GM23338 (cell line): ENCODE data around the gene HSPA1B. TPM values are rescaled to one million over a fixed set of nuclear protein-coding genes. Genes with fewer than 3 reads are reported as not detected.

Experiments used
- ATAC-seq: fragments of 200-7000 bp; cut with Tn5 transposase; 3 replicates; pipeline ENCODE4 v1.9.1; 2020
- DNase-seq: peaks from one replicate; pipeline ENCODE4 v3.0.0-alpha.2; 2015; ENCODE audit warnings: low spot score
- H2AFZ ChIP-seq: fragments of 200-600 bp; sonication (generic); 2 replicates; pipeline ENCODE4 v1.8.0; 2016; ENCODE audit warnings: antibody characterized with exemption, mild to moderate bottlenecking, moderate library complexity
- H3F3A ChIP-seq: fragments of 200-600 bp; sonication (generic); replicated peaks from 2 replicates; pipeline ENCODE4 v1.8.0; 2017; ENCODE audit warnings: antibody characterized with exemption, mixed run types, low read depth
- H3K27ac ChIP-seq: fragments of 200-600 bp; sonication (generic); 2 replicates; pipeline ENCODE4 v1.6.1; 2016; ENCODE audit warnings: low read depth
- H3K27me3 ChIP-seq: fragments of 200-600 bp; sonication (generic); 2 replicates; pipeline ENCODE4 v1.8.0; 2016; ENCODE audit warnings: mild to moderate bottlenecking, mixed run types, moderate library complexity; ENCODE audit not compliant: insufficient read depth
- H3K36me3 ChIP-seq: fragments of 200-600 bp; sonication (generic); 2 replicates; pipeline ENCODE4 v1.8.0; 2016; ENCODE audit warnings: mild to moderate bottlenecking; ENCODE audit not compliant: insufficient read depth
- H3K4me1 ChIP-seq: fragments of 200-600 bp; sonication (generic); 2 replicates; pipeline ENCODE4 v1.8.0; 2016; ENCODE audit warnings: mild to moderate bottlenecking, moderate library complexity; ENCODE audit not compliant: insufficient read depth
- H3K4me2 ChIP-seq: fragments of 200-600 bp; sonication (generic); 2 replicates; pipeline ENCODE4 v1.7.1; 2017; ENCODE audit warnings: mixed run types
- H3K4me3 ChIP-seq: fragments of 200-600 bp; sonication (generic); 2 replicates; pipeline ENCODE4 v1.6.1; 2016; ENCODE audit warnings: mixed run types
- H3K79me2 ChIP-seq: fragments of 200-600 bp; sonication (generic); replicated peaks from 2 replicates; pipeline ENCODE4 v1.8.0; 2017; ENCODE audit warnings: mild to moderate bottlenecking; ENCODE audit not compliant: insufficient read depth
- H3K9me2 ChIP-seq: fragments of 200-600 bp; sonication (generic); 2 replicates; pipeline ENCODE4 v1.8.0; 2017; ENCODE audit not compliant: insufficient read depth
- H4K20me1 ChIP-seq: fragments of 200-600 bp; sonication (generic); replicated peaks from 2 replicates; pipeline ENCODE4 v1.8.0; 2017; ENCODE audit warnings: mild to moderate bottlenecking; ENCODE audit not compliant: insufficient read depth
- H3K27ac Mint-ChIP-seq: 2 replicates; pipeline ENCODE4 v1.8.0; 2020; ENCODE audit warnings: inconsistent platforms, mild to moderate bottlenecking, moderate library complexity, mixed read lengths
- H3K27me3 Mint-ChIP-seq: 3 replicates; pipeline ENCODE4 v1.8.0; 2022; ENCODE audit warnings: low read depth, mild to moderate bottlenecking, moderate library complexity, mixed read lengths, inconsistent platforms; ENCODE audit not compliant: insufficient read depth, poor library complexity
- H3K36me3 Mint-ChIP-seq: 3 replicates; pipeline ENCODE4 v1.8.0; 2021; ENCODE audit warnings: low read depth, mild to moderate bottlenecking, inconsistent platforms, moderate library complexity, mixed read lengths
- H3K4me1 Mint-ChIP-seq: 3 replicates; pipeline ENCODE4 v1.8.0; 2020; ENCODE audit warnings: mild to moderate bottlenecking, inconsistent platforms, mixed read lengths
- H3K4me3 Mint-ChIP-seq: 3 replicates; pipeline ENCODE4 v1.8.0; 2021; ENCODE audit warnings: moderate library complexity, mild to moderate bottlenecking, inconsistent platforms, mixed read lengths
- H3K9me3 Mint-ChIP-seq: 3 replicates; pipeline ENCODE4 v1.8.0; 2020; ENCODE audit warnings: moderate library complexity, mild to moderate bottlenecking, inconsistent platforms, mixed read lengths
- CTCF ChIP-seq, 2 experiments: fragments of 200-600 bp in 1 of 2; sonication (generic) in 1 of 2; conservative IDR thresholded peaks; 2 replicates each; pipeline versions ENCODE4 v1.5.1 to v1.6.1; 2016 to 2017; ENCODE audit warnings: antibody characterized with exemption in 2 of 2, low read depth in 2 of 2, mild to moderate bottlenecking in 2 of 2, moderate library complexity in 1 of 2
- ETS1 ChIP-seq: IDR thresholded peaks from 2 replicates; pipeline ENCODE4 v1.6.1; 2016; ENCODE audit warnings: antibody characterized with exemption
- POLR2AphosphoS5 ChIP-seq: IDR thresholded peaks from 2 replicates; pipeline ENCODE4 v1.6.1; 2016; ENCODE audit warnings: antibody characterized with exemption, low read depth
- REST ChIP-seq: IDR thresholded peaks from one replicate; pipeline ENCODE4 v1.6.1; 2018; ENCODE audit warnings: antibody characterized with exemption; ENCODE audit not compliant: unreplicated experiment
- ZNF114 ChIP-seq: fragments of 250-450 bp; sonication (Bioruptor Pico); IDR thresholded peaks from 2 replicates; pipeline ENCODE4 v1.5.0; 2020; ENCODE audit warnings: mild to moderate bottlenecking, moderate library complexity
- polyA plus RNA-seq: library from polyadenylated mRNA; unstranded; fragments of >200 nt; fragmentation: Nextera tagmentation; extraction: Ambion mirVana; gene quantifications from 2 replicates; pipeline ENCODE4 v1.2.1, GENCODE V29; 2016
- total RNA-seq: library from RNA; depleted of rRNA; stranded (reverse); fragments of >200 nt; shearing (Covaris generic); gene quantifications from 2 replicates; pipeline ENCODE4 v1.2.3, GENCODE V29; 2014

The HSPA1B gene
- total and polyA plus RNA-seq, 2 experiments from 2014 or later: 31.7 to 113 TPM

GRCh38 chr6:31870385-31870921 lies 42.9 kb downstream of the HSPA1B start:
- ATAC-seq (peak; percentile 75), DNase-seq (peak; percentile 66)
- H3K27me3 Mint-ChIP-seq: peaks cover 5% of the 10 kb centered on the region

GRCh38 chr6:31871046-31871659 lies 43.6 kb downstream of the HSPA1B start:
- no peaks in the 10 kb centered on the region for H3K27me3 ChIP-seq
- peaks cover 6% of the 10 kb centered on the region; the same call in 1 of the 2 replicates for H3K4me1 ChIP-seq
- H3K27ac ChIP-seq: no peak overlapping the region
- H4K20me1 ChIP-seq: no peaks in the 10 kb centered on the region
- no peaks in the 10 kb centered on the region for H3K79me2 ChIP-seq
- peak overlapping the region; percentile 55 for H3K4me2 ChIP-seq
- H3K9me3 Mint-ChIP-seq: no peaks in the 10 kb centered on the region
- H3K4me3 ChIP-seq: no peak overlapping the region
- ATAC-seq (peak; percentile 53), DNase-seq (peak; percentile 18)
- peak overlapping the region; percentile 21; the same call in 1 of the 2 replicates for H3K27ac Mint-ChIP-seq
- H3K4me3 Mint-ChIP-seq: no peak overlapping the region
- no peaks in the 10 kb centered on the region for H3K36me3 ChIP-seq
- no peaks in the 10 kb centered on the region for H3F3A ChIP-seq
- no peaks in the 10 kb centered on the region for H3K36me3 Mint-ChIP-seq
- peaks cover 8% of the 10 kb centered on the region for H3K4me1 Mint-ChIP-seq
- peak overlapping the region; percentile 74; the same call in 1 of the 2 replicates for H2AFZ ChIP-seq
- H3K9me2 ChIP-seq: no peaks in the 10 kb centered on the region
- peaks cover 6% of the 10 kb centered on the region for H3K27me3 Mint-ChIP-seq
- TF ChIP-seq ZNF114 (CRISPR knock-in tag): no peak
- no peak for TF ChIP-seq REST
- TF ChIP-seq ETS1: no peak

More at GRCh38 chr6:31870385-31870921, 42.9 kb downstream of the HSPA1B start:
- no peaks in the 10 kb centered on the region for H4K20me1 ChIP-seq
- no peaks in the 10 kb centered on the region for H3K36me3 Mint-ChIP-seq
- H3K4me1 ChIP-seq: peaks cover 6% of the 10 kb centered on the region; the same call in 1 of the 2 replicates
- no peak overlapping the region for H3K4me3 Mint-ChIP-seq
- no peak overlapping the region for H3K4me3 ChIP-seq
- no peak overlapping the region for H3K27ac Mint-ChIP-seq
- H3K9me3 Mint-ChIP-seq: no peaks in the 10 kb centered on the region
- H3K27ac ChIP-seq: no peak overlapping the region
- peak; percentile 49 to 66 for TF ChIP-seq CTCF (conservative IDR thresholded peaks at IDR 0.05; ENCODE audit: low read depth in 2 of 2)
- TF ChIP-seq POLR2AphosphoS5: no peak
- peak overlapping the region; percentile 55; the same call in 1 of the 2 replicates for H3K4me2 ChIP-seq
- no peaks in the 10 kb centered on the region for H3K36me3 ChIP-seq
- peaks cover 8% of the 10 kb centered on the region for H3K4me1 Mint-ChIP-seq
- H2AFZ ChIP-seq: peak overlapping the region; percentile 74; the same call in 1 of the 2 replicates
- H3K79me2 ChIP-seq: no peaks in the 10 kb centered on the region
- no peaks in the 10 kb centered on the region for H3F3A ChIP-seq
- no peaks in the 10 kb centered on the region for H3K27me3 ChIP-seq
- no peaks in the 10 kb centered on the region for H3K9me2 ChIP-seq
